Measurements from ENCODE around the gene RNF38. TPM values are rescaled to one million over a fixed set of nuclear protein-coding genes. Genes with fewer than 3 reads are reported as not detected.

The RNF38 gene
- total and polyA plus RNA-seq, 9 of the 15 experiments (the other 6 are each of a cell fraction or from before 2014, with no cell fraction given), result 1.6 to 9.8 (median 4.5) TPM

- TF ChIP-seq ZBTB40 (IDR thresholded peaks at IDR 0.05) (no peak), ZBTB40 (CRISPR knock-in tag; IDR thresholded peaks at IDR 0.05) (no peak), ZNF263 (CRISPR knock-in tag; IDR thresholded peaks at IDR 0.05; ENCODE audit: borderline replicate concordance) (no peak), RREB1 (CRISPR knock-in tag; IDR thresholded peaks at IDR 0.05) (no peak), DDX20 (tag; IDR thresholded peaks at IDR 0.05; ENCODE audit: low read depth) (no peak), CBX3 (IDR thresholded peaks at IDR 0.05; ENCODE audit: borderline replicate concordance in 1 of 2, low read length in 2 of 2) (no peak)
These were observed 53.5 kb downstream of the RNF38 start (continued) for GRCh38 chr9:36346569-36346968.

All from K562 (cell line).